Activated CD8-positive, alpha-beta memory T cell treated with anti-CD3 and anti-CD28 coated beads for 48 hours (primary cell): ENCODE data around the gene ENOX2.

Source experiments
- DNase-seq, 3 experiments: peaks; one replicate each; pipeline ENCODE4 v3.0.0-alpha.2; 2020; ENCODE audit warnings: low read depth in 2 of 3, low spot score in 2 of 3

Gene ENOX2

GRCh38 chrX:130704053-130705038 is 198.7 kb downstream of the ENOX2 start:
- no peak for DNase-seq

DNA sequence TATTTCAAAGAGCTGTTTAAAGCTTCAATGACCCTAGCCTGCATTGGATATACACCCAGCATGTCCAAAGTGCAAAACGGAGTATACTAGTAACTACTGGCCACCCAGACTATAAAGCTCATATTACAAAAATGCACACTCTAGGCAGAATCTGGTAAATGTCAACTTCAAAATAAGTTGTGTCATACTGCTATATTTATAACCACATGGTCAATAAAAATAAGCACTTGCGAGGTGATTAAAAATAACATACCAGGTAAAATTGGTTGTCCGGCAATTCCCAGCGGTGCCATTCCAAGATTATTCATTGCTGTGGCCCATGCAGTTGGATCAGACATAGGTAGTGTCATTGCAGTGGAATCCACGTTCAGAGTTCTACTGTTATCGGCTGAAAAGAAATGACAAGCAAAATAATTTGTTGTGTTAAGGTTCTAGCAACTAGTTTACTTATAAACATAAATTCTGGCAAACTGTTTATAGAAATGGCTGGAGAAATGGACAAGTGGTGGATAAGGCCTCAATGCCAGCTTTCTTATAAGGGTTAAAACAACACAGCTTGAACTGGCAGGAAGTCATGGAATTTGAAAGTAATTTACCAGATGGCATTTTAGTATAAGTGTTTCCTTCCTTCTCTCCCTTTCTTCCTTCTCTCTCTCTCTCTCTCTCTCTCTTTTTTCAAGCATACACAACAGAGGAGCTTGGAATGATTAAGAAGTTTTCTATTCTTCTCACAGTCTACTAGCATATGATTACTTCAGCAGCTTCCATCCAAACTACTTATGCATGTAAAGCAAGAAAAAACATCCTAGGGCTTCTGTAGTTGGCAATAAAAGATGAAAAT is 199.9 kb downstream of the ENOX2 start:
- no peak for DNase-seq

GRCh38 chrX:130700629-130701028 is 202.4 kb downstream of the ENOX2 start:
- DNase-seq = no peak

DNA sequence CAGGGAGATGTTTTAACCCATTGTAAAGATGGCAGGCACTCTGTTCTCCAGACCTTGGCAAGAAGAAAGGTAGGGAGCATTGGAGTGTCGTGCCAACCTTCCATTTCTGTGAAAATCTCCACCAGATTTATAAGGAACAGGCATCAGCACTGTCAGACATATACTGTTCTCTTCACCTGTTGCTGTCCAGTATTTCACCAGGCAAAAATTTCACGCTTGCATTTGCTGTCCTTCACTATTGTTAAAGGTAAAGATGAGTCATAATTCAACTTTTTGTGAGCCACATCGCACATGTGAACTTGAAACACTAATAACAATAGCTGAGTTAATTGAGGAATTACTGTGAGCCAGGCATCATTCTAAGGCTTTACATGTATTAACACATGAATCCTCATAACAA is 203.4 kb downstream of the ENOX2 start:
- DNase-seq = no peak

GRCh38 chrX:130696542-130696941 is 206.5 kb downstream of the ENOX2 start:
- DNase-seq = no peak

DNA sequence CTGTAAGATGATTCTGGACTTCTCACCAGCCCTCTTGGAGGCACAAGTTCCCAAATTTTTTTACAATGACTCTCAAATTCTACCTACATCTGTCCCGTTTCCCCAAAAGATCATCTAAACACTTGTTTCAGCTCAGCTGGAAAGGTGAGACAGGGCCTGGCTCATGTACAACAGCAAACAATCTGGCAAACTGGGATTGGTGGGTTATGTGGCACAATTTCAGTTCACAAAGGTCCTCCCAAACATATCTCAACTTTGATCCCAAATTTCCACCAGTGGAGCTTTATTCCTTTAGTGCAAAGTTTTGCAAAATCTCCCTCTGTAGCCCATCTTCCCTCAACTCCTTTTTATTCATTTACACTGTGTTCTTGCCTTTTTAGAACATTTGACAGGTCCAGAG is 207.1 kb downstream of the ENOX2 start:
- no peak for DNase-seq

GRCh38 chrX:130694983-130695382 is 208.0 kb downstream of the ENOX2 start:
- DNase-seq = no peak

DNA sequence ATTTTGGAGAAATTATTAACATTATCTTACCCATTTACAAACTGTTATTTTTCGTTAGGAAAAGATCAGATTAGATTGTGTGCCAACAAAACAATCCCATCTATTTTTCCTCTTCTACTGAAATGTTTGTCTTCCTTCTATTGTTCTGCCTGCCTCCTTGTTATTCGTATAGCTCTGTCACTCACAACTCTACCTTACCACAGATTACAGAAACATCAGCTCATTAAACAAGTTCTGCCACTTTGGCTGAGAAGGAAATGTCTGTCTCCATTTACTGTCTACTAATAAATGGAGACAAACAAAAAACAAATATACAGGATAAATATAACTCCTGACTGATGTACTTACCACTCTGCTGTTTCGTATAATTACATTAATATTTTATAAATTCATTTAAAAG is 211.4 kb downstream of the ENOX2 start:
- DNase-seq = no peak

DNA sequence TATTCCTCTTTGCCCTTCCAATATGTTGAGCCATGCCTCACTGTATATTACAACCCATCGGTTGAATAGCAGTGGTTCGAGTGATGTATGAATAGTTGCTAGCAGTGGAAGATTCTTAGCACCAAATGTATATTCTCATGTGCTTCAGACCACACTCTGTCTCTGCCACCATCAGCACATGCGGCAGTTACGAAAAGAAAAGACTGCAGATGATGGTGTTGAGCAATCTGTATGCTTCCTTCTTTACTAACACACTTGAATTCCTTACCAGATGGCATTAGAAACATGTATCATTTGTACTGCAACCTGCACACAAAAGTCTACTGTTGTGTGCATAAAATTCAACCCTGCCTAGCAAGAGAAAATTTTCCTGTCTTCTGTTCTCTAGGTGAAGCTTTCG is 214.6 kb downstream of the ENOX2 start:
- no peak for DNase-seq

GRCh38 chrX:130682990-130683389 is 220.0 kb downstream of the ENOX2 start:
- DNase-seq = no peak

- DNase-seq = no peak
Measured at GRCh38 chrX:130680164-130681035, 222.6 kb downstream of the ENOX2 start.

- no peak for DNase-seq
Measured at GRCh38 chrX:130676861-130677260, 226.1 kb downstream of the ENOX2 start.

- no peak for DNase-seq
Measured at GRCh38 chrX:130672214-130672613, 230.8 kb downstream of the ENOX2 start.

- DNase-seq = no peak
Measured at GRCh38 chrX:130669233-130669632, 233.8 kb downstream of the ENOX2 start.

DNA sequence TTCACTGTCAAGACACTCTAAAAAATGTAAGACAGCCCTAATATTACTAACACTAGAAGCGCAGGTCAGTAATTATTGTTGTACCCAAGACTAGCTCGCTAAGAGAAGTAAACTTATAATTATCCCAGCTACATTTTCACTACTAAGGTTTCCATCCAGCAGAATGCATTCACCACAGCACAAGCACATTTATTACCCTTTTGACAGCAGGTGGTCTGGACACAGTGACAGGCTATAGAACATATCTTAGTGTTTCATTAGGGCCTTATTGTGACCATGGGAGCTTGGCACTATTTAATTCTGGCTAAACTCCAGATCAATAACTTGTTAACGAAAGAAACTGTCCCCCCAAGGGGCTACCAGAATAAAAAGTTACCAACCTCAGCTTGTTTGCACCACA is 237.7 kb downstream of the ENOX2 start:
- DNase-seq = no peak

DNA sequence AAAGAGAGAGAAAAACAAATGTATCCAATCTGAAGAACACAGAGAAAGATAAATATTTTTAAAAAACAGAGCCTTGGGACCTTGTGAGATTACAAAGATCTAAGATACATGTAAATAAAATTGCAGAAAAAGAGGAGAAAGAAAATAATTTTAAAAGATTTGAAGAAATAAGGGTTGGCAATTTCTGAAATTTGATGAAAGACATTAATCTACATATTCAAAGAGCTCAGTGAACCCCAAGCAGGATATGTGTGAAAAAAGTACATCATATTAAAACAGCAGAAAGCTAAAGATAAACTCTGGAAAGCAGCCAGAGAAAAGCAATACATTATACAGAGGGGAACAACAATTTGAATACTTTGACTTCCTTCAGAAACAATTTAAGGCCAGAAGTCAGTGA is 244.7 kb downstream of the ENOX2 start:
- no peak for DNase-seq

DNA sequence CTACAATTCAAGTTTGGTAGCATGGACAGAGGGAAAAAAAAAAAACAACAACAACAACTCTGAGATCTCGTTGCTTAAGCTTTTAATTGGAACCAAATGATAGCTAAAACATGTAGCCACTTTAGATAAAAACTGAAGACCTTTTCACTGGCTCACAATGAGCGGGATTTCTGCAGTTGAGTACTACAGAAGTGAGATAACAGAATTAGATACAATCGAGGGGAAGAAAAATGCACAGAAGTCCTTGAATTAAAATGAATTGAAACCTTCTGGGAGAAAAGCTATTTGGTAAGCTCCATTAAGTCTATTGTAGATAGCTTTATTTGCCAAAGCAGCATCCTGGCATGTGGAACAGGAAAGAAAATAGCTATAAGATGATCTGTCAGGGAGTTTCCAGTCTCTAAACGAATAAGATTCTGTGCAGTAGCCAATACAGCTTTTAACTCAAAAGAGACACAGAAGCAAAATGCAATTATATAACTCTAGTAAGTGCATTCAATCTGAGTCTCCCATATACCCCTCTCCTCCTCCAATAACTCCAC is 248.5 kb downstream of the ENOX2 start:
- no peak for DNase-seq

GRCh38 chrX:130652824-130653578 is 250.0 kb downstream of the ENOX2 start:
- no peak for DNase-seq

GRCh38 chrX:130649738-130650137 is 253.3 kb downstream of the ENOX2 start:
- DNase-seq = no peak

DNA sequence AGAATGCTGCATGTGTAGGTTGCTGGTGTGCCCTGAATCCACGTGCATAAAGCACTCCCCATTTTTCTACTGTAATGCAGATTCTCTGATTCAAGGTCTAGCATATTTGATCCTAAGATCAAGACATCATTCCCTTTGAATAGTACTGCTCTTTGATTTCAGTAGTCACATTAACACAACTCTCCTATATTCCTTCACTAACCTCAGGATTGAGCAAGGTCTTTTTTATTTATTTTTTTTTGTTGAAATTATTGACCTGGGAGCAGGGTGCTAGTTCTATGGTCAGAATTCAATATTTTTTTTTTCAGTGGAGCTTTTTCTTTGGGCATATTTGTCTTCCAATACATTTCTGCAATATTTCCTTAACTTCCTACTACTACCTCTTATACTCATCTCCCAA is 255.5 kb downstream of the ENOX2 start:
- no peak for DNase-seq
